DMS153 (cell line): ENCODE results near the gene SRRT.

Source experiments
- DNase-seq: peaks from one replicate; lab custom pipeline; 2025; lab: John Stamatoyannopoulos, UW

The SRRT gene

GRCh38 chr7:100882201-100882600 lies 7.3 kb downstream of the SRRT start:
- no peak for DNase-seq

GRCh38 chr7:100882785-100883526 lies 8.1 kb downstream of the SRRT start:
- no peak for DNase-seq

GRCh38 chr7:100884736-100885439 lies 10.0 kb downstream of the SRRT start:
- DNase-seq, result no peak

GRCh38 chr7:100885440-100886141 lies 10.7 kb downstream of the SRRT start:
- no peak for DNase-seq

GRCh38 chr7:100886142-100886935 lies 11.4 kb downstream of the SRRT start:
- DNase-seq, result no peak

- no peak for DNase-seq
These were observed 12.1 kb downstream of the SRRT start for GRCh38 chr7:100886936-100887515.

- DNase-seq, result no peak
These were observed 12.8 kb downstream of the SRRT start for GRCh38 chr7:100887516-100888290.

GRCh38 chr7:100888291-100888987 lies 13.5 kb downstream of the SRRT start:
- no peak for DNase-seq

- no peak for DNase-seq
These were observed 14.3 kb downstream of the SRRT start, which contains the start of gene UFSP1 for GRCh38 chr7:100888988-100889750. Gene UFSP1 (minus strand): TSS chr7:100889715. CDS start chr7:100889271, 444 bp downstream.

- no peak for DNase-seq
These were observed 16.0 kb downstream of the SRRT start for GRCh38 chr7:100890653-100891567.

- no peak for DNase-seq
These were observed 16.8 kb downstream of the SRRT start for GRCh38 chr7:100891568-100892247.

- no peak for DNase-seq
These were observed 17.7 kb downstream of the SRRT start for GRCh38 chr7:100892364-100893317.

GRCh38 chr7:100893318-100893895 lies 18.5 kb downstream of the SRRT start:
- DNase-seq, result no peak

GRCh38 chr7:100893910-100894721 lies 19.2 kb downstream of the SRRT start:
- DNase-seq, result no peak
